Stimulated activated CD4-positive, alpha-beta T cell treated with anti-CD3 and anti-CD28 coated beads, Interleukin-12 subunit alpha, Interleukin-12 subunit beta, amount 100 ng/mL, for 24 hours (primary cell): ENCODE measurements around the gene IL36A.

Experiments
- DNase-seq, 2 experiments: peaks; one replicate each; pipeline ENCODE4 v3.0.0-alpha.2; 2020; ENCODE audit warnings: low read depth in 2 of 2

The IL36A gene

DNA sequence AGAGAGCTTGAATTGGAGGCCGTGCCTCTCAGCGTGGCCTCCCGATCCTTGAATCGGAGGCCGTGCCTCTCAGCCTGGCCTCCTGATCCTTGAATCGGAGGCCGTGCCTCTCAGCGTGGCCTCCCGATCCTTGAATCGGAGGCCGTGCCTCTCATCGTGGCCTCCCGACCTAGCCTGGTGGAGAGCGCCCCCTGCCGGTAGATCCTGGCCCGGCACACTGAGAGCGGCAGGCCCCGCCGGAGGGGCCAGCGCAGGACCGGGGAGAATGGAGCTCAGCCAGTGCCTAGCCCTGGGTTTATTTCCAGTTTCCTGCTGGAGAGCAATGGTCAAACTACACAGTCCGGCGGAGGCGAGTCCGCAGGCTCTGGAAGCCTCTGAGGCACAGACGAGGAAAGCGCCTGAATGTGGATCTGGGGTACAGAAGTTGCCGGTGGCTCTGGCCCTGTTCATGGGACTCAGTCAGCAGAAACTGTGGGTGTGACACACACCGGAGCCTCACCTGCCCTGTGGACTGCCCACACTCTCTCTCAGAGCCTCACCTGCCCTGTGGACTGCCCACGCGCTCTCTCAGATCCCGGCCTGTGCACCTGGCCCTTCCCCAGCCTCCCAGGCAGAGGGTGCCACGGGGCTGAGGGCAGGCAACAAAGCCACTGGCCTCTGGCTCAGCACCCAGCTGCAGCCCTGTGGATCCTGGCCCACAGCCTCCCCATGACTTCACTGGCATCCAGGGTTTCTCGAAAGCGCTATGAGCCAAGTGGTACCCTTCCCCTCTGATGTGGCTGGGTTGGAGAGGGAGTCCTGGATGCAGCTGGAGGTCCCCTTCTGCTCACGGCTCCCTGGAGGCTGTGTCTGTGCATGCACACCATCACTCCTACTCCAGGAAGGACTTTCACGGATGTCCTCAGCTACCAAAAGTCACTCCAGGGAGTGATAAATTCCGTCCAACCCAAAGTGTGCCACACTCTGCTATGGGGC, 45.9 kb downstream of the IL36A start:
- DNase-seq, result no peak

DNA sequence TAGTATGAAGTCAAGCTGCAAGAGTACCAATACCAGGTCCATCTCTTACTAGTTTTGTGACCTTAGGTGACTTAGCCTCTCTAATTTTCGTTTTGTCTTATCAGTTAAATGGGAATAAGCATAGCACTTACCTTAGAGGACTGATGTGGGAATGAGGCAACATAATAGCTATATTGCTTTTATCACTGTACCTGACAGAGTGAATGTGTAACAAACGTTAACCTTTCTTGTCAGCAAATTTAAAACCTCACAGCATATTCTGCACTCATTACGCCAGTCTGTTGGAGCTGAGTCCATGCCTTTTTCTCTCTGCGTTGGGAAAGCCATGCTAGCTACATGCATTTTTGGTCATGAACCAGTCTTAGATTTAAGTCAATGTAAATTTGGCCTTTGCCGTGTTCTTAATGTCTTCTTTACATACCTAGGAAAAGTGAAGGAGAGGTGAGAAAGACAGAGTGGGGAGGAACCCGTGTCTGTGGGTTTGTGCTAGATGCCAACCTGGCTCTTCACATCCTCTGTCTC, 47.2 kb downstream of the IL36A start, which contains the start of gene IL36B:
IL36B (minus strand) TSS at position 472 of the 522 bp plus-strand sequence.
- no peak for DNase-seq

DNA sequence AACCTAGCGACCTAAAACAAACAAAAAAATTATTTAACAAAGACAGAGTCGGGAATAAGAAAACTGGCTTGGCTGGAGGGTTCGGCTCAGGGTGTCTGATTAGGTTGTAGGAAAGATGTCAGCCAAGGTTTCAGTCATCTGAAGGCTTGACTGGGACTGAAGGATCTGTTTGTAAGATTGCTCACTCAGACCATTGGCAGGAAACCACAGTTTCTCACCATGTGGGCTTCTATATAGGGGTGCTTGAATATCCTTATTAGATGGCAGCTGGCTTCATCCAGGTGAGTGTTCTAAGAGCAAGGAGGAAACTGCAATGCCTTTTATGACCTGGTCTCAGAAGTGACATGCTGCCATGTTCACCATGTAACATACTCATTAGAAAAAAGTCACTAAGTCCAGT, 48.4 kb downstream of the IL36A start:
- no peak for DNase-seq

DNA sequence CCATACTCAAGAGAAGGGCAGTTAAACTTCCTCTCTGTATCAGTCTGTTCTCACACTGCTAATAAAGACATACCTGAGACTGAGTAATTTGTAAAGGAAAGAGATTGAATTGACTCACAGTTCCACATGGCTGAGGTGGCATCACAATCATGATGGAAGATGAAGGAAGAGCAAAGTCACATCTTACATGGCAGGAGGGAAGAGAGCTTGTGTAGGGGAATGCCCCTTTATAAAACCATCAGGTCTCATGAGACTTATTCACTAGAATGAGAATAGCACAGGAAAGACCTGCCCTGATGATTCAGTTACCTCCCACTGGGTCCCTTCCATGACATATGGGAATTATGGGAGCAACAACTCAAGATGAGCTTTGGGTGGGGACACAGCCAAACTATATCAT, 48.8 kb downstream of the IL36A start:
- no peak for DNase-seq

DNA sequence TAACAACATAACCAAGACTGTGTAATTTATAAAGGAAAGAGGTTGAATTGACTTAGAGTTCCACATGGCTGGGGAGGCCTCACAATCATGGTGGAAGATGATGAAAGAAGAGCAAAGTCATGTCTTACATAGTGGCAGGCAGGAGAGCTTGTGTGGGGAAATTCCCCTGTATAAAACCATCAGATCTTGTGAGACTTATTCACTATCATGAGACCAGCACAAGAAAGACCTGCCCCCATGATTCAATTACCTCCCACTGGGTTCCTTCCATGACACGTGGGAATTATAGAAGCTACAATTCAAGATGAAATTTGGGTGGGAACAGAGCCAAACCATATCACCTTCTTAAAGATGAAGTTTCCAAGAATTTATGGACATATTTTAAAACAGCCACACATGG, 51.3 kb downstream of the IL36A start:
- no peak for DNase-seq

DNA sequence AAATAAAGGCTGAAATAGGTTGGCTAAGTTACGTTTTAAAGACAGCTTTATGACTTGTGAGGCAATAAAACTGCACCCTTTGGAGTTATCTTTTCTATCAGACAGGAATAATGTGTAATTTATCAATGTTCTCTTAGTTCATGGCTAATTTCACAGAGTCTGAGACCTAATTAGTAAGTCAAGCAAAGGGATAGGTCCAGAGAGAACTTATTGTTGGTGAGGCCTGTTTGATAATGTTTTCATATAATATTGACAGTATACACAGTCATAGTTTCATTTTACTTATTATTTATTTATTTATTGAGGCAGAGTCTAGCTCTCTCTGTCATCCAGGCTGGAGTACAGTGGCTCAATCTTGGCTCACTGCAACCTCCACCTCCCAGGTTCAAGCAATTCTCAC, 51.9 kb downstream of the IL36A start:
- no peak for DNase-seq
